ENCODE results near the gene ZSCAN16. TPM values are rescaled to one million over a fixed set of nuclear protein-coding genes. Genes with fewer than 3 reads are reported as not detected.

Gene ZSCAN16
- total and polyA plus RNA-seq, 8 donors = 3.0 to 12.0 (median 10.2) TPM

DNA sequence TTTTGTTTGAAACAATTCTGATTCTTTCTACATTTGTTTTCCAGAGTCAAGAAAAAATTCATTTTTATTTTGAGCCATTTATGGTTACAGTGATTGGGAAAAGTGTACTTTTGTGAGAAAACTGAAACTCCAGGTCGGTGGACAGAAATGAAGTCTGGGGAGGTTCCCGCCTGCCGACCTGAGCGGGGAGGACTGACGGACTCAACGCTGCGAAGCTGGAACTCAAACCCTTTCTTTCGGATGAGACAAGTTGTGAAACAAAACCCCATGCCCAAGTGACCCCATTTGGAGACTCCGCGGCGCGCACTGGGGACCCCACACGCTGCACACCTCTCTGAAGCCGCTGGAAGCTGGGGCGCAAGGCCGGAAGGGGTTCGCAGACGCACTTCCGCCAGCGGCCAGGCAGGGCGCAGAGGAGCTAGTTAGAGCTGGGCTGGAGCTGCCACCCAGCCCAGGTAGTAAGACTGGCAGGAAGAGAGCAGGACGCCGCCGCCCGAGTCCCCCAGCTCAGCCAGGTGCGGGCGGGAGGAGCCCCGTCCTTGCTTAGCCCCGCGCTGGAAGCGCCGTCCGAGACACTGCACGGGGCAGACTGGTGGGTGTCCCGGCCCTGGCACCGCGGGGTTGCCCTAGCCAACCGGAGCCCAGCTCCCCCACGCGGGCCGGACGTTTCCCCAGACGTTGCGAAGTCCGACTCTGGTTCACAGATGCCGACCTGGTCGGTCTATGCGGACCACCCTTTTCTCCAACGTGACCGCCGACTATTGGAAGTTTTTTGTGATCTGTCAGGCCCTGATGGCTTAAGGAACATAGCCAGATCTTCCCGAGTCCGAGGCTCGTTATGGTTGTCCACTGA lies 19.8 kb upstream of the ZSCAN16 start:
- no peaks in the 10 kb centered on the region for H3K9me3 ChIP-seq
- no peaks in the 10 kb centered on the region for H3K27me3 ChIP-seq
- H3K36me3 ChIP-seq = no peaks in the 10 kb centered on the region
- ATAC-seq = peak; percentile 100
- H3K4me3 ChIP-seq = peak overlapping the region; percentile 54 to 66
- intact Hi-C loops (cut with DNase I) = no loop called here
- DNase-seq = peak; percentile 77 to 96 (median 87)
- H3K27ac ChIP-seq = peak overlapping the region; percentile 67 to 81
- peaks cover 0 to 13% of the 10 kb centered on the region in 2 donors for H3K4me1 ChIP-seq
- TF ChIP-seq, protein P1, sequence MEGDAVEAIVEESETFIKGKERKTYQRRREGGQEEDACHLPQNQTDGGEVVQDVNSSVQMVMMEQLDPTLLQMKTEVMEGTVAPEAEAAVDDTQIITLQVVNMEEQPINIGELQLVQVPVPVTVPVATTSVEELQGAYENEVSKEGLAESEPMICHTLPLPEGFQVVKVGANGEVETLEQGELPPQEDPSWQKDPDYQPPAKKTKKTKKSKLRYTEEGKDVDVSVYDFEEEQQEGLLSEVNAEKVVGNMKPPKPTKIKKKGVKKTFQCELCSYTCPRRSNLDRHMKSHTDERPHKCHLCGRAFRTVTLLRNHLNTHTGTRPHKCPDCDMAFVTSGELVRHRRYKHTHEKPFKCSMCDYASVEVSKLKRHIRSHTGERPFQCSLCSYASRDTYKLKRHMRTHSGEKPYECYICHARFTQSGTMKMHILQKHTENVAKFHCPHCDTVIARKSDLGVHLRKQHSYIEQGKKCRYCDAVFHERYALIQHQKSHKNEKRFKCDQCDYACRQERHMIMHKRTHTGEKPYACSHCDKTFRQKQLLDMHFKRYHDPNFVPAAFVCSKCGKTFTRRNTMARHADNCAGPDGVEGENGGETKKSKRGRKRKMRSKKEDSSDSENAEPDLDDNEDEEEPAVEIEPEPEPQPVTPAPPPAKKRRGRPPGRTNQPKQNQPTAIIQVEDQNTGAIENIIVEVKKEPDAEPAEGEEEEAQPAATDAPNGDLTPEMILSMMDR (IDR thresholded peaks at IDR 0.05) = peak; percentile 56 to 79

DNA sequence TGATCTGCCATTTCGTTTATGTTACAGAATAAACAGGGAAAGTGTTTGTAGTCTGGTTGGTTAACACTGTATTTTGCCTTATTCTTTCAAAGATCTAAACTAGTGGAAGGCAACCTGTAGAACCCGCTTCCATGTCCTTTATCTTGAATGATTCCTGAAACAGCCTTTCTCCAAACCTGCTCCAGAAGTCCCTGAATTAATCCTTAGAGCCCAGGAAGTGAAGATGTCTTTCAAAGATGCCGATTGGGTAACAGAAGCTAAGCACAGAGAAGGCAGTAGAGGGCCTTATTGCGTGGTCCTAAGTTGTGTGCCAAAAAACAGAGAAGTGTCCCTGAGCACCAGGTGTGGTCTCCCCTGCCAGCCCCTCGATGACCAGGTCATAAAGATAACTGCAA lies 19.2 kb upstream of the ZSCAN16 start:
- peak overlapping the region; percentile 54 to 66 for H3K4me3 ChIP-seq
- H3K4me1 ChIP-seq = peaks cover 0 to 13% of the 10 kb centered on the region in 2 donors
- no peaks in the 10 kb centered on the region for H3K36me3 ChIP-seq
- intact Hi-C loops (cut with DNase I) = no loop called here
- peak; percentile 50 for ATAC-seq
- DNase-seq = peak in 1 of 4 donors; percentile 21
- no peaks in the 10 kb centered on the region for H3K9me3 ChIP-seq
- no peaks in the 10 kb centered on the region for H3K27me3 ChIP-seq
- TF ChIP-seq, protein P1 (IDR thresholded peaks at IDR 0.05) = no peak
- peak overlapping the region in 1 of 2 donors; percentile 81 for H3K27ac ChIP-seq

DNA sequence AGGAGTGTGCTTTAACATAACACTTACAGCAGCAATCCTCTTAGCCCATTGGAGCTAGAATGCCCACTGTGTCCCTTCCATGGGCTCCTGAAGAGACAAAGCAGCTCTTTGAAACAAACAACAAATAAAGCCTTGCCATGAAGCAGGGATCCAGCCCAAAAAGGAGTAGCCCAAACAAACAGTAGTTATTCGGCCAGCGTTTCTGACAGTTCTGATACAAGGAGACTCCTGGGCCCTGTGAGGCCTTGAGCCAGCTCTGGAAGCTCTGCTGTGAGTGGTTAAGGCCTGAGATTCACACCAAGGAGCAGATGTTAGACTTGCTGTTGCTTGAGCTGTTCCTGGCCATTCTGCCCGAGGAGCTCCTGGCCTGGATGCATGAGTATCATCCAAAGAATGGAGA lies 16.9 kb upstream of the ZSCAN16 start:
- TF ChIP-seq, protein P1 (IDR thresholded peaks at IDR 0.05) = no peak
- no peaks in the 10 kb centered on the region for H3K9me3 ChIP-seq
- no peak overlapping the region for H3K27ac ChIP-seq
- no peak overlapping the region for H3K4me3 ChIP-seq
- no peak for ATAC-seq
- peaks cover 0 to 13% of the 10 kb centered on the region in 2 donors for H3K4me1 ChIP-seq
- intact Hi-C loops (cut with DNase I) = no loop called here
- H3K27me3 ChIP-seq = no peaks in the 10 kb centered on the region
- no peaks in the 10 kb centered on the region for H3K36me3 ChIP-seq
- DNase-seq = no peak

DNA sequence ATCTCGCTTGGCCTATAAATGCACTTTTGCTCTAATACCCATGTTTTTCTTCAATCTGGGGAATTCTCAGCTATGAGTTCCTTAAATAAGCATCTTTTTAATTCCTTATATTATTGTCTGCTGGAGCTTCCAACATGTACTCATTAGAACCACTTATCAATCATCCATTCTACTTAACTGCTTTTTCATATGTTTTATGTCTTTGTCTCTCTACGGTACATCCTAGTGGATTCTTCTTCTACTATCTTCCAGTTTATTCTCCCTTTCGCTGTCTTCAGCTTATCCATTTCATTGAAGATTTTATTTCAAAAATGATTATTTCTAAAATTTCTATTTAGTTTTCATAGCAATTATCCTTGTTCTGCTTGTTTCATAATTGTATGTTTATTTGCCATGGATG lies 12.4 kb upstream of the ZSCAN16 start:
- intact Hi-C loops (cut with DNase I) = no loop called here
- no peak for DNase-seq

DNA sequence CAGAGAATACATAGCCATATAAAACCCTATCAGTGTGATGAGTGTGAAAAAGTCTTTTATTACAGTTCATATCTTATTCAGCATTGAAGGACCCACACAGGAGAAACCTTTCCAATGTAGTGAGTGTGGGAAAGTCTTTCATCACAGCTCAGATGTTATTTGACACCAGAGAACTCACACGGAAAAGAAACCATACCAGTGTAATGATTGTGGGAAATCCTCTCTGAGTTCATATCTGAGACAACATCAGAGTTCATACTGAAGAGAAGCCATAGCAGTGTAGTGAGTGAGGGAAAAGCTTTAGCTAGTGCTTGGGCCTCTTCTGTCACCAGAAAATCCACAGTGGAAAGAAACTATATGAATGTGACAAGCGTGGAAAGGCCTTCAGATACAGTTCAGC lies 8.6 kb upstream of the ZSCAN16 start:
- DNase-seq (no peak), ATAC-seq (no peak)
- Histone ChIP-seq H3K27ac (no peak overlapping the region), H3K27me3 (no peaks in the 10 kb centered on the region), H3K4me3 (no peak overlapping the region), H3K36me3 (peaks cover 0 to 60% of the 10 kb centered on the region in 2 donors), H3K9me3 (no peaks in the 10 kb centered on the region), H3K4me1 (no peaks in the 10 kb centered on the region)
- TF ChIP-seq, protein P1 (IDR thresholded peaks at IDR 0.05) = no peak
- intact Hi-C loops (cut with DNase I) = no loop called here

More for the DNA sequence above, 12.4 kb upstream of the ZSCAN16 start:
- TF ChIP-seq, protein P1 (IDR thresholded peaks at IDR 0.05) = no peak
- no peaks in the 10 kb centered on the region for H3K9me3 ChIP-seq
- H3K4me1 ChIP-seq = no peaks in the 10 kb centered on the region
- no peak overlapping the region for H3K4me3 ChIP-seq
- H3K27ac ChIP-seq = no peak overlapping the region
- no peaks in the 10 kb centered on the region for H3K27me3 ChIP-seq
- ATAC-seq = no peak
- peaks cover 0 to 28% of the 10 kb centered on the region in 2 donors for H3K36me3 ChIP-seq

Measured in left lung (tissue), 10 donors.